ENCODE data around the gene DNAJB13.

The DNAJB13 gene

GRCh38 chr11:74015919-74016684 lies 65.3 kb downstream of the DNAJB13 start:
- no peak for DNase-seq (ENCODE audit: low read depth, low spot score)

DNA sequence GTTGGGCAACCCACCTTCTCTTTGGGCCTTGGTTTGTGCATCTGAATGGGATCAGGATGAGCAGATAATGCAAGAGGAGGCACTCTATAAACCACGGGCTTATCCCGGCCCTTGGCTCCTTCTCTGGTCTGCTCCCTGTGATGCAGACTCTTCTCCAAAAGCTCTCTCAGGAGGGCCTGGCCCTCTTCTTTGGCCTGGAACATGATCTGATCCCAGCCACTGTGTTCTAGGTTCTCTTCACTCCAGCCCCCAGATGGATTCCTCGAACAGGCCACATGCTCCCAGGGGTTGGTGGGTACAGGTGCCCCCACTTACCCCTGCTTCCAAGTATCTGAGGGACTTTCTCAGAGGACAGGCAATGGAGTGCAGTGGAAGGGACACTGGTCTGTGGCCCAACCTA lies 66.8 kb downstream of the DNAJB13 start:
- no peak for DNase-seq (ENCODE audit: low read depth, low spot score)

- no peak for DNase-seq (ENCODE audit: low read depth, low spot score)
These were observed 67.6 kb downstream of the DNAJB13 start for GRCh38 chr11:74018331-74019005.

GRCh38 chr11:74019104-74019738 lies 68.4 kb downstream of the DNAJB13 start:
- no peak for DNase-seq (ENCODE audit: low read depth, low spot score)

GRCh38 chr11:74019860-74020259 lies 69.0 kb downstream of the DNAJB13 start:
- no peak for DNase-seq (ENCODE audit: low read depth, low spot score)
